HG02678 (cell line): ENCODE measurements around the gene ITPRID1.
"Not testable (repeated sequence)": the region's sequence is repeated elsewhere in the genome, so short reads cannot be mapped to it uniquely, and the experiment has no call there.

ENCODE experiments used
- ATAC-seq: cut with Tn5 transposase; IDR thresholded peaks from one replicate; pipeline ENCODE4 v1.9.1; 2021; ENCODE audit warnings: mild to moderate bottlenecking, moderate library complexity; ENCODE audit not compliant: unreplicated experiment

ITPRID1 gene

GRCh38 chr7:31513790-31514189 lies at the start of gene ITPRID1:
Gene ITPRID1 (plus strand): TSS chr7:31514090. CDS start chr7:31553025, 38,935 bp downstream.
- ATAC-seq, result no peak

GRCh38 chr7:31464601-31465000 lies 49.3 kb upstream of the ITPRID1 start:
- ATAC-seq, result no peak

GRCh38 chr7:31465285-31465684 lies 48.6 kb upstream of the ITPRID1 start:
- ATAC-seq, result no peak

- ATAC-seq, result no peak
Observed at GRCh38 chr7:31466036-31466435, 47.9 kb upstream of the ITPRID1 start.

GRCh38 chr7:31470883-31471282 lies 43.0 kb upstream of the ITPRID1 start:
- ATAC-seq, result not testable (repeated sequence)

- no peak for ATAC-seq
Observed at GRCh38 chr7:31475368-31475767, 38.5 kb upstream of the ITPRID1 start.

GRCh38 chr7:31476073-31476745 lies 37.7 kb upstream of the ITPRID1 start:
- ATAC-seq, result no peak

- no peak for ATAC-seq
Observed at GRCh38 chr7:31476941-31477677, 36.8 kb upstream of the ITPRID1 start.

- no peak for ATAC-seq
Observed at GRCh38 chr7:31478018-31478417, 35.9 kb upstream of the ITPRID1 start.

- peak; percentile 52 for ATAC-seq
Observed at GRCh38 chr7:31478721-31479120, 35.2 kb upstream of the ITPRID1 start.

- ATAC-seq, result no peak
Observed at GRCh38 chr7:31487071-31487470, 26.8 kb upstream of the ITPRID1 start.

- ATAC-seq, result no peak
Observed at GRCh38 chr7:31487476-31487875, 26.4 kb upstream of the ITPRID1 start.

- ATAC-seq, result peak; percentile 95
Observed at GRCh38 chr7:31488562-31489203, 25.2 kb upstream of the ITPRID1 start.

- no peak for ATAC-seq
Observed at GRCh38 chr7:31490796-31491314, 23.0 kb upstream of the ITPRID1 start.

- no peak for ATAC-seq
Observed at GRCh38 chr7:31492086-31492485, 21.8 kb upstream of the ITPRID1 start.

- ATAC-seq, result no peak
Observed at GRCh38 chr7:31493714-31494181, 20.1 kb upstream of the ITPRID1 start.

GRCh38 chr7:31494421-31494820 lies 19.5 kb upstream of the ITPRID1 start:
- no peak for ATAC-seq

- no peak for ATAC-seq
Observed at GRCh38 chr7:31495653-31496052, 18.2 kb upstream of the ITPRID1 start.

- ATAC-seq, result no peak
Observed at GRCh38 chr7:31497516-31497915, 16.4 kb upstream of the ITPRID1 start.

- ATAC-seq, result no peak
Observed at GRCh38 chr7:31500656-31501055, 13.2 kb upstream of the ITPRID1 start.

- ATAC-seq, result no peak
Observed at GRCh38 chr7:31508823-31509222, 5.1 kb upstream of the ITPRID1 start.

GRCh38 chr7:31512166-31512565 lies 1.7 kb upstream of the ITPRID1 start:
- no peak for ATAC-seq
